Measurements from ENCODE around the gene SIGLEC1.

The SIGLEC1 gene

GRCh38 chr20:3694864-3695263 is 17.5 kb downstream of the SIGLEC1 start:
- H3K9me3 ChIP-seq (ENCODE audit: control insufficient read depth, low read length): peaks cover 4% of the 10 kb centered on the region
- H3K27me3 ChIP-seq (replicated peaks; ENCODE audit: control insufficient read depth, insufficient read depth, low read length): peaks cover 5% of the 10 kb centered on the region
- H3K4me1 ChIP-seq (ENCODE audit: control insufficient read depth, insufficient read depth, low read length): no peaks in the 10 kb centered on the region
- H3K4me3 ChIP-seq (ENCODE audit: low read length): no peak overlapping the region
- H3K36me3 ChIP-seq (ENCODE audit: control insufficient read depth, insufficient read depth, low read length, severe bottlenecking): no peaks in the 10 kb centered on the region
- H3K9ac ChIP-seq (ENCODE audit: low read length): no peak overlapping the region
- no peak for DNase-seq (ENCODE audit: low read depth)

- H3K4me1 ChIP-seq (ENCODE audit: control insufficient read depth, insufficient read depth, low read length): no peaks in the 10 kb centered on the region
- no peaks in the 10 kb centered on the region for H3K36me3 ChIP-seq (ENCODE audit: control insufficient read depth, insufficient read depth, low read length, severe bottlenecking)
- H3K9ac ChIP-seq (ENCODE audit: low read length): no peak overlapping the region
- peaks cover 5% of the 10 kb centered on the region for H3K27me3 ChIP-seq (replicated peaks; ENCODE audit: control insufficient read depth, insufficient read depth, low read length)
- no peak for DNase-seq (ENCODE audit: low read depth)
- peaks cover 4% of the 10 kb centered on the region for H3K9me3 ChIP-seq (ENCODE audit: control insufficient read depth, low read length)
- no peak overlapping the region for H3K4me3 ChIP-seq (ENCODE audit: low read length)
Observed at GRCh38 chr20:3693376-3693775, 19.0 kb downstream of the SIGLEC1 start.

- H3K4me1 ChIP-seq (ENCODE audit: control insufficient read depth, insufficient read depth, low read length): peaks cover 5% of the 10 kb centered on the region
- H3K27me3 ChIP-seq (replicated peaks; ENCODE audit: control insufficient read depth, insufficient read depth, low read length): peaks cover 3% of the 10 kb centered on the region
- H3K9ac ChIP-seq (ENCODE audit: low read length): no peak overlapping the region
- DNase-seq (ENCODE audit: low read depth): no peak
- H3K4me3 ChIP-seq (ENCODE audit: low read length): no peak overlapping the region
- no peaks in the 10 kb centered on the region for H3K36me3 ChIP-seq (ENCODE audit: control insufficient read depth, insufficient read depth, low read length, severe bottlenecking)
- H3K9me3 ChIP-seq (ENCODE audit: control insufficient read depth, low read length): peaks cover 4% of the 10 kb centered on the region
Observed at GRCh38 chr20:3692706-3693294, 19.6 kb downstream of the SIGLEC1 start.

GRCh38 chr20:3691897-3692296 is 20.5 kb downstream of the SIGLEC1 start:
- Histone ChIP-seq H3K27me3 (replicated peaks; ENCODE audit: control insufficient read depth, insufficient read depth, low read length) (no peaks in the 10 kb centered on the region), H3K4me3 (ENCODE audit: low read length) (no peak overlapping the region), H3K4me1 (ENCODE audit: control insufficient read depth, insufficient read depth, low read length) (peaks cover 13% of the 10 kb centered on the region), H3K9ac (ENCODE audit: low read length) (no peak overlapping the region), H3K9me3 (ENCODE audit: control insufficient read depth, low read length) (peaks cover 4% of the 10 kb centered on the region), H3K36me3 (ENCODE audit: control insufficient read depth, insufficient read depth, low read length, severe bottlenecking) (no peaks in the 10 kb centered on the region)
- DNase-seq (ENCODE audit: low read depth): no peak

- peaks cover 1% of the 10 kb centered on the region for H3K9me3 ChIP-seq (ENCODE audit: control insufficient read depth, low read length)
- H3K4me3 ChIP-seq (ENCODE audit: low read length): no peak overlapping the region
- no peaks in the 10 kb centered on the region for H3K27me3 ChIP-seq (replicated peaks; ENCODE audit: control insufficient read depth, insufficient read depth, low read length)
- no peaks in the 10 kb centered on the region for H3K36me3 ChIP-seq (ENCODE audit: control insufficient read depth, insufficient read depth, low read length, severe bottlenecking)
- peaks cover 17% of the 10 kb centered on the region for H3K4me1 ChIP-seq (ENCODE audit: control insufficient read depth, insufficient read depth, low read length)
- no peak for DNase-seq (ENCODE audit: low read depth)
- no peak overlapping the region for H3K9ac ChIP-seq (ENCODE audit: low read length)
Observed at GRCh38 chr20:3691306-3691705, 21.1 kb downstream of the SIGLEC1 start.

GRCh38 chr20:3690413-3690812 is 22.0 kb downstream of the SIGLEC1 start:
- Histone ChIP-seq H3K36me3 (ENCODE audit: control insufficient read depth, insufficient read depth, low read length, severe bottlenecking) (no peaks in the 10 kb centered on the region), H3K9ac (ENCODE audit: low read length) (no peak overlapping the region), H3K4me1 (ENCODE audit: control insufficient read depth, insufficient read depth, low read length) (peaks cover 18% of the 10 kb centered on the region), H3K27me3 (replicated peaks; ENCODE audit: control insufficient read depth, insufficient read depth, low read length) (no peaks in the 10 kb centered on the region), H3K4me3 (ENCODE audit: low read length) (no peak overlapping the region), H3K9me3 (ENCODE audit: control insufficient read depth, low read length) (no peaks in the 10 kb centered on the region)
- DNase-seq (ENCODE audit: low read depth): no peak

GRCh38 chr20:3689978-3690377 is 22.4 kb downstream of the SIGLEC1 start:
- no peak for DNase-seq (ENCODE audit: low read depth)
- H3K27me3 ChIP-seq (replicated peaks; ENCODE audit: control insufficient read depth, insufficient read depth, low read length): no peaks in the 10 kb centered on the region

GRCh38 chr20:3687655-3688054 is 24.7 kb downstream of the SIGLEC1 start:
- no peaks in the 10 kb centered on the region for H3K9me3 ChIP-seq (ENCODE audit: control insufficient read depth, low read length)
- H3K4me1 ChIP-seq (ENCODE audit: control insufficient read depth, insufficient read depth, low read length): peaks cover 18% of the 10 kb centered on the region
- H3K36me3 ChIP-seq (ENCODE audit: control insufficient read depth, insufficient read depth, low read length, severe bottlenecking): no peaks in the 10 kb centered on the region
- H3K9ac ChIP-seq (ENCODE audit: low read length): peak overlapping the region; percentile 63
- H3K27me3 ChIP-seq (replicated peaks; ENCODE audit: control insufficient read depth, insufficient read depth, low read length): no peaks in the 10 kb centered on the region
- no peak overlapping the region for H3K4me3 ChIP-seq (ENCODE audit: low read length)
- peak; percentile 83 for DNase-seq (ENCODE audit: low read depth)

More at GRCh38 chr20:3689978-3690377, 22.4 kb downstream of the SIGLEC1 start:
- peaks cover 18% of the 10 kb centered on the region for H3K4me1 ChIP-seq (ENCODE audit: control insufficient read depth, insufficient read depth, low read length)
- H3K36me3 ChIP-seq (ENCODE audit: control insufficient read depth, insufficient read depth, low read length, severe bottlenecking): no peaks in the 10 kb centered on the region
- no peak overlapping the region for H3K4me3 ChIP-seq (ENCODE audit: low read length)
- H3K9ac ChIP-seq (ENCODE audit: low read length): no peak overlapping the region
- no peaks in the 10 kb centered on the region for H3K9me3 ChIP-seq (ENCODE audit: control insufficient read depth, low read length)

- Histone ChIP-seq H3K27me3 (replicated peaks; ENCODE audit: control insufficient read depth, insufficient read depth, low read length) (no peaks in the 10 kb centered on the region), H3K9me3 (ENCODE audit: control insufficient read depth, low read length) (no peaks in the 10 kb centered on the region), H3K9ac (ENCODE audit: low read length) (peak overlapping the region; percentile 63), H3K36me3 (ENCODE audit: control insufficient read depth, insufficient read depth, low read length, severe bottlenecking) (no peaks in the 10 kb centered on the region), H3K4me1 (ENCODE audit: control insufficient read depth, insufficient read depth, low read length) (peaks cover 22% of the 10 kb centered on the region), H3K4me3 (ENCODE audit: low read length) (peak overlapping the region; percentile 51)
- DNase-seq (ENCODE audit: low read depth): peak; percentile 98
Observed at GRCh38 chr20:3686867-3687321, 25.5 kb downstream of the SIGLEC1 start.

GRCh38 chr20:3686421-3686820 is 26.0 kb downstream of the SIGLEC1 start:
- Histone ChIP-seq H3K27me3 (replicated peaks; ENCODE audit: control insufficient read depth, insufficient read depth, low read length) (no peaks in the 10 kb centered on the region), H3K4me3 (ENCODE audit: low read length) (no peak overlapping the region), H3K9me3 (ENCODE audit: control insufficient read depth, low read length) (no peaks in the 10 kb centered on the region), H3K36me3 (ENCODE audit: control insufficient read depth, insufficient read depth, low read length, severe bottlenecking) (no peaks in the 10 kb centered on the region), H3K4me1 (ENCODE audit: control insufficient read depth, insufficient read depth, low read length) (peaks cover 22% of the 10 kb centered on the region), H3K9ac (ENCODE audit: low read length) (no peak overlapping the region)
- no peak for DNase-seq (ENCODE audit: low read depth)

GRCh38 chr20:3685341-3685740 is 27.1 kb downstream of the SIGLEC1 start:
- Histone ChIP-seq H3K36me3 (ENCODE audit: control insufficient read depth, insufficient read depth, low read length, severe bottlenecking) (no peaks in the 10 kb centered on the region), H3K9me3 (ENCODE audit: control insufficient read depth, low read length) (no peaks in the 10 kb centered on the region), H3K27me3 (replicated peaks; ENCODE audit: control insufficient read depth, insufficient read depth, low read length) (no peaks in the 10 kb centered on the region), H3K4me3 (ENCODE audit: low read length) (no peak overlapping the region), H3K4me1 (ENCODE audit: control insufficient read depth, insufficient read depth, low read length) (peaks cover 29% of the 10 kb centered on the region), H3K9ac (ENCODE audit: low read length) (no peak overlapping the region)
- DNase-seq (ENCODE audit: low read depth): no peak
